ENCODE data around the gene ATP11A. TPM values are rescaled to one million over a fixed set of nuclear protein-coding genes. Genes with fewer than 3 reads are reported as not detected.

Gene ATP11A
- total and polyA plus RNA-seq, 10 of the 15 experiments (the other 5 are each of a cell fraction or from before 2014, with no cell fraction given): 1.4 to 69.6 (median 14.4) TPM

GRCh38 chr13:112756967-112757758 is 67.3 kb downstream of the ATP11A start:
- WGBS (ENCODE audit: insufficient coverage, insufficient replicate concordance, low lambda C conversion rate, missing lambda C conversion rate): 92% methylated on average over 16 of the region's 16 CpGs
- RAD21 ChIA-PET (ENCODE audit: unreplicated experiment): no interaction called here

More at GRCh38 chr13:112756967-112757758, 67.3 kb downstream of the ATP11A start:
- Histone ChIP-seq H3K4me3 (no peak overlapping the region), H4K20me1 (ENCODE audit: control insufficient read depth, insufficient read depth) (no peaks in the 10 kb centered on the region), H3K27ac (ENCODE audit: control insufficient read depth, insufficient read depth) (no peak overlapping the region), H3K9me3 (replicated peaks; ENCODE audit: control insufficient read depth, insufficient read depth, low read length) (no peaks in the 10 kb centered on the region; the same call in 2 of the 3 replicates), H2AFZ (ENCODE audit: control insufficient read depth, low read depth, low read length) (no peak overlapping the region), H3K36me3 (ENCODE audit: control insufficient read depth in 2 of 2, insufficient read depth in 2 of 2, low read length in 1 of 2) (peaks cover 0 to 5% of the 10 kb centered on the region in 2 experiments; a peak in 2 of 4 replicates), H3K4me1 (ENCODE audit: control insufficient read depth, insufficient read depth, low read length) (no peaks in the 10 kb centered on the region), H3K9ac (ENCODE audit: control insufficient read depth, insufficient read depth, low read length) (no peak overlapping the region), H3K79me2 (ENCODE audit: control insufficient read depth, insufficient read depth, low read length) (peaks cover 1% of the 10 kb centered on the region; the same call in 1 of the 2 replicates), H3K4me2 (ENCODE audit: control insufficient read depth, insufficient read depth) (no peak overlapping the region), H3K27me3 (replicated peaks in 1 of 2; ENCODE audit: control insufficient read depth in 2 of 2, insufficient read depth in 2 of 2, low read length in 1 of 2) (no peaks in the 10 kb centered on the region)
- intact Hi-C loops (cut with micrococcal nuclease; ENCODE audit: unreplicated experiment): no loop called here
- BruUV-seq (replicated peaks): no TSS peak
- TF ChIP-seq TARDBP (IDR thresholded peaks at IDR 0.05; ENCODE audit: borderline replicate concordance) (no peak), PKNOX1 (IDR thresholded peaks at IDR 0.05) (no peak), SIX5 (IDR thresholded peaks at IDR 0.05; ENCODE audit: low read depth, low read length, severe bottlenecking) (no peak), JUND (IDR thresholded peaks at IDR 0.05; ENCODE audit: low read depth, low read length) (no peak), ZSCAN29 (IDR thresholded peaks at IDR 0.05) (no peak), TAF1 (IDR thresholded peaks at IDR 0.05; ENCODE audit: borderline replicate concordance, low read depth, low read length) (no peak), USF1 (IDR thresholded peaks at IDR 0.05; ENCODE audit: borderline replicate concordance, extremely low read length, insufficient read depth, low read depth, low read length) (no peak), POU2F2 (IDR thresholded peaks at IDR 0.05; ENCODE audit: borderline replicate concordance, low read depth, low read length) (no peak), TBL1XR1 (IDR thresholded peaks at IDR 0.05; ENCODE audit: low read depth, low read length) (no peak)
- ATAC-seq: no peak
- in situ Hi-C loops (cut with MboI): no loop called here
- CTCF ChIA-PET: no interaction called here
- SMC1A ChIA-PET (ENCODE audit: uncharacterized antibody, unreplicated experiment): no interaction called here
- no peak for FAIRE-seq
- no peak for DNase-seq (ENCODE audit: low read depth, low spot score)
- POLR2A ChIA-PET: no interaction called here

Measured in GM12878 (cell line).